GM18909 (cell line): ENCODE measurements around the gene BNC2.
"Not testable (repeated sequence)": the region's sequence is repeated elsewhere in the genome, so short reads cannot be mapped to it uniquely, and the experiment has no call there.

Experiments used
- ATAC-seq: cut with Tn5 transposase; IDR thresholded peaks from one replicate; pipeline ENCODE4 v1.9.1; 2021; ENCODE audit warnings: mild to moderate bottlenecking; ENCODE audit not compliant: unreplicated experiment, poor library complexity

Gene BNC2

DNA sequence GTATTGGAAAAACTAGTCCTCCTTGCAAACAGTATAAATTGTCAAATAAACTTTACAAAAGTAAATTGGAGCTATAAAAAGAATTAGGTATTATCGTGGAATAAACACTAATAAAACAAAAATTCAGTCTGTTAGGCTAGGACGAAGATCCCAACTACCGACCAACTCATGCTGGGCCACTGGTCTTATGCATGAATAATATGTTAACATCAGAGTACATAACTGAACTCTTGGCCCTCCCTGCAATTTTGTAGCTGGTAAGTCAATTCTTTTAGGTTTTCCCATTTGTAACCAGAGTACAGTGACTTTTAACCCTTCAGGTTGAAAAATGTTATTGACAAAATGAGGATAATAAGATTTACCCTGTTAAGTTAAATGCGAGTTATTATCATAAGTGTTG, 428.7 kb downstream of the BNC2 start:
- no peak for ATAC-seq

DNA sequence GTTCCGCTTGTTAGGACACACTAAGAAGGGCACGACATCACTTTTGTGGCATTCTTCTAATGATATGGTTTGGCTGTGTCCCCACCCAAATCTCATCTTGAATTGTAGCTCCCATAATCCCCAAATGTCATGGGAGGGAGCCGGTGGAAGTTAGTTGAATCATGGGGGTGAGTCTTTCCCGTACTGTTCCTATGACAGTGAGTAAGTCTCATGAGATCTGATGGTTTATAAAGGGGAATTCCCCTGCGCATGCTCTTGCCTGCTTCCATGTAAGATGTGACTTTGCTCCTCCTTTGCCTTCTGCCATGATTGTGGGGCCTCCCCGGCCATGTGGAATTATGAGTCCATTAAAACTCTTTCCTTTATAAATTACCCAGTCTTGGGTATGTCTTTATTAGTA, 431.6 kb downstream of the BNC2 start:
- not testable (repeated sequence) for ATAC-seq

DNA sequence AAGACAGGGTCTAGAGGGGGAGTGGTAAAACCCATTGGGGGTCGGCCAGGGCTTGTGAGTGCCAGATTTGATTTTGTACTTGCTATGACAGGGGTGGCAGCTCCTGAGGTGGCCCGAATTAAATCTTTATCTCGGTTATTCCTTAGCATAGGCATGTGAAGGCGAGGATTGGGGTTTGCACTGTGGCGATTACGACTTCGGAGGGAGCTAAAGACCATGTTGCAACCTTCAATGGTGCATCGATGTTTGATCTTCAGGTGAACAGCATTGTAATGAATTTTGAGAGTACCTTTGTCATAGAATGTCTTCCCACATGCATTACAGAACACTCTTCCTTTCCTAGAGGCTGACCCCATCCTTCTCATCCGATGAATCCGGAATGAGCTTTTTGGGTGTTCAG, 433.9 kb downstream of the BNC2 start:
- ATAC-seq: no peak

DNA sequence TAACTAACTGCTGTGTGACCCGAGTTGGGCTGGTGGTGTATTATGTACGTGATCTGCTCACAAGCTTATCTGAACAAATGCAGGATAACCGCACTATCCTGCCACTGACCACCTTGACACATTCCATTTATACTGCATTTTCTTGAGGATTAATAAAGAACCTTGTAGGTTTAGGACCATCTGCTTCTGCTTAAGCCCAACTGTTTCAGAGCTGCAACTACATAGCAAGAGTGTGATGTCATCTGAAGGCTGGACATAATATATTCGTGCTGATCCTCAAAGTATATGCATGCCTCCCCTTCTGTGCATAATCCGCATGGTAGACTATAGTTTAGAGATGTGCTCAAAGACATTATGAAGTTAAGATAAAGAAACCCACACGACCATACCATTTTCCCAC, 435.9 kb downstream of the BNC2 start:
- no peak for ATAC-seq

DNA sequence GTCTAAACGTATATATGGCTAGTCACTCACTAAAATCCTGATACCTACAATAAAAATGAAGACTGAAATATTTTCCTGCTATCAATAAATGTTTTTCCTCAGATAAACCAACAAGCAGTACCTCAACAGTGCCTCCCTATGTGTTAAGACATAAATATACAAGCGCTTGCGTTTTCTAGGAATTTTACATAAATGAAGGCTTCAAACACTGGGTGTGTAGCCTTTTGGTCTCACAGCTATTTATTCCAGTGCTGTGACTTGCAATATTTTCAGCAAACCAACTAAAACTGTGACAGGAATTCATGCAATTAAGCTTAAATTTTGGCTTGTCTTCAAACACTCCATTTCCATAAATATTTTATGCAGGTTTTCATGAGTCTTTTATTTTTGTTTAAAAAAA, 437.0 kb downstream of the BNC2 start:
- ATAC-seq: no peak

DNA sequence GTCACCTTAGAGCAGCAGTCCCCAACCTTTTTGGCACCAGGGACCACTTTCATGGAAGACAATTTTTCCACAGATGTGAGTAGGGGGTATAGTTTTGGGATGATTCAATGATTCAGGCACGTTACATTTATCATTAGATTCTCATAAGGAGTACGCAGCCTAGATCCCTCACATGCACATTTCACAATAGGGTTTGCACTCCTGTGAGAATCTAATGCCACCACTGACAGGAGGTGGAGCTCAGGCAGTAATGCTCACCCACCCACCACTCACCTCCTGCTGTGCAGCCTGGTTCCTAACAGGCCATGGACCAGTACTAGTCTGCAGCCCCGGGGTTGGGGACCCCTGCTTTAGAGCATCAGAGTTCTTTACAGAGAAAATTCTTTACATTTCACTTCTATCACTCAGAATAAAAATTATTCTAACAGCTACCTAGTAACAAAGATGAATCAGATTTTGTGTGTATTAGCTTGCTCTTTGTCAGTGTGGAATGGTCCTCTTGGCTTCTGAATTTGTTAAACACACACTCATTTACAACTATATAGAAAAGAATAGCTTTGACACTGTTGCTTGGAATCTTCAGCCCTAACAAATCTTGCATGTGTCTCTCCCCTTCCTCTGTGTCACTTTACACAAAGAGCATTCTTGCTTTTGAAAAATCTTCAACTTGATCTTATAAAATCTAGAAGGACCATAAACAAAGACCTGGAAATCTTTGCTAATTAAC, 438.6 kb downstream of the BNC2 start:
- ATAC-seq: no peak

DNA sequence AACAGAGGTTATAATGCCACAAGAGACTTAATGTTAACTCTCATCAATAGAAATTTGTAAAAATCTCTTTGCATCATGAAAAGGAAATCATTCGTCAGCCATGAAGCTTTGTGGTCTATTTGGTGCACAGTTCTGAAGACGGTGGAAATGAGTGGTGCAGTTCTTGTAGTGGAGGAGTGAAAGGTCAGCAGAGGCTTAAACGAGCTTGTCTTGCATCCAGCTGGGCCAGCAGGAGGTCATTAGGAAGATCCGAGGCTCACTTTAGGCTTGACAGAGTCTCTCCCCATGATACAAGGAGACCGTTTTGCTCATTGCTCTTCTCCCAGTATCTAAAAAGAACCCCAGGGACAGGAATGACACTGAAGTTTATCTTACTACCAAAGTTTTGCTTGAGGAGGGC, 440.8 kb downstream of the BNC2 start:
- ATAC-seq: no peak

DNA sequence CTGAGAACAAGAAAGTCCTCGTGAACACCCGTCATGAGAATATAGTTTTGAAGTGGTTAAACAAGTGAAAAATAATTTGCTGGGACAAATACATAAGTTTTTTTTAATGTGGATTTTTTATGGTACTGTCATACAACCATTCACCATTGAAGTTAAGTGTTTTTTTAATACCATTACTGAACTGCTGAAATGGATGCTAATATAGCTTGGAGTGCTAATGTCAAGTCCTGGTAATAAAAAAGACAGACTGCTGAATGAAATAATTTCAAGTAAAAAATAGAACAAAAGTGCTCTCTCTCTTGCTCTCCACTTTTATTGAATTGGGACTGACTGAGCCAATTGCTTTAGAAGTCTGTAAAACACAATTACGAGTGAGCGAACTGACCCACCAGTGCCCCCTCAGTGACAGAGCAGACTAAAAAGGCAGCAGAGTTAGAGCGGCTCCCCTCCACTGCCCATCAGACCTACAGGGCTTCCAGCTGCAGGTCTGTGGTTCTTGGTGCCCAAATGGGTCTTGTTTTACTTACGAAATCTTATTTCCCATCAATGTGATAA, 442.5 kb downstream of the BNC2 start:
- ATAC-seq: no peak

DNA sequence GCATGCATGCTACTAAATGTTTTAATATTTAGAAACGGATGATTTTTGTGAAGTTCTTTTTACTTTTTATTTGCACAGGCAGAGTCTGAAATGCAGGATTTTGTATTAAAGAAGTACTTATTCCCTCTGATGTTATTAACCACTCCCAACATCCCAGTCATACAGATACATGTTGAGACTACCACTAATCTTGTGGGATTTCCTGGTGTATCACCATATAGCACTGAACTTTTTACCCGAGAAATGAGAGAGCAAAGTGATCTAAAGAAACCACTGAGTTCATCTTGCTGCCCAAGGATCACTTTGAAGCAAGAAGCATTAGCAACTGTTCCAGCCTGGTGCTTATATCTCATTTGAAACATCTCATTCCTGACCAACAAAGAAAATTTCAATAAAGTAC, 443.8 kb downstream of the BNC2 start:
- no peak for ATAC-seq

DNA sequence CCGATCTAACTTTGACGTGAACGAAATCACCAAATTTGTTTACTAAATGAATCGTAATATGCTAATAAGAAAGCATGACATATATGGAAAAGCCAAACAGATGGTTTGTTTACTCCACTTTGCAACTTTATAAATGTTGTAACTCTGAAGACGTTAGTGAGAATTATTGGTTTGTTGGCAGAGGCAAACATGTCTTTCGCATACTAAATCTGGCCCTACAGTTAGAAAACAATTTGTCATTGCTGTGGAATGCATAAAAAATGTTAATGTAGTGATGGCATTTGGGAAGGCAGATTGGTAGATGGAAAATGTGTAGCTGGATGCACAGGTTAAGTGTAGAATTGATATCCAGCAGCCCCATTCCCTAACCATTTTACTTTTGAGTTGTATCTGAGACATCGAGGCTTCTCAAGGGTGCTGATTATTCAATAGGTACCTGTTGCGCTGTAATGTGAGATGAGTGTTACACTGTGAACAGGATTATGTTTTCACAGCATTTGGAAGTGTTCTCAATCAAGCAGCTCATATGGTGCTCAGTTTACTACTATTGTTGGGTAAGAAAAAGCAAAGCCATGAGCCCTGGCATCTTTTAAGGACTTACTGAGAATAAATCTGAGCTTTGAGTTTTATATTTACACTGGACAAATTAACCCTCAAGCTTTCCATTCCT, 444.8 kb downstream of the BNC2 start:
- no peak for ATAC-seq

DNA sequence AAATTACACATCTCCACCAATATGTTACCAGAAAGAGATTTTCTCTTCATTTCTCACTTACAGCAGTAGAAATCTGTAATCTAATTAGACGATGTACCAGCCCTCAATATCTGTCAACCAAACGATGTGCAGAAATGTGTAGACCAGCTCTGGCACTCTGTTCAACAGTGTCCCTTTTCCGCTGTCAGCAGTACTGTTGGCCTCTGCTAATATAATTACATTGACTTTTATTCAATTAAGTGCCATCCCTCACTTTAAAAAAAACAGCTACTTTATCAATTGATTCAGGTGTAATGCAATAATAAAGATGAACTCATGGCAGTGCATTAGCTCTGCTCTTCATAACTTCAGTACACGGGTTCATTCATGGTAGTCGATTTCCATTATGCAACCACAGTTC, 448.4 kb downstream of the BNC2 start:
- no peak for ATAC-seq

DNA sequence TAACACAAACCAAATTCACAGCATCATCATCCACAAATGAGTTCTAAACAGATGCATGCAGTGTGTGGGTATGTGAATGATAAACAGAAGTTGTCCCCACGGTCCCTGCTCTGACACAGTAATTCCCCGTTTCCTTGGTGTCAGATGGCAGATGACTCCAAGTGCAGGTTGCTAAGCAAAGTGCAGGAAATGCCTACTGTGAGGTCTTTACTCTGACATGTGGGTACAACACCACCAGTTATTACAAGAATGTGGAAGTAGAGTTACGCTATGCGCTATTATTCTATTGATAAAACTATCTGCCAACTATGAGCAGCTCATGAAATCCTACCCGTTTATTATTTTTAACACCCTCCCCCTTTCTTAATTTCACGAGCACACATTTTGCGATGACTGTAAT, 448.9 kb downstream of the BNC2 start:
- ATAC-seq: no peak

DNA sequence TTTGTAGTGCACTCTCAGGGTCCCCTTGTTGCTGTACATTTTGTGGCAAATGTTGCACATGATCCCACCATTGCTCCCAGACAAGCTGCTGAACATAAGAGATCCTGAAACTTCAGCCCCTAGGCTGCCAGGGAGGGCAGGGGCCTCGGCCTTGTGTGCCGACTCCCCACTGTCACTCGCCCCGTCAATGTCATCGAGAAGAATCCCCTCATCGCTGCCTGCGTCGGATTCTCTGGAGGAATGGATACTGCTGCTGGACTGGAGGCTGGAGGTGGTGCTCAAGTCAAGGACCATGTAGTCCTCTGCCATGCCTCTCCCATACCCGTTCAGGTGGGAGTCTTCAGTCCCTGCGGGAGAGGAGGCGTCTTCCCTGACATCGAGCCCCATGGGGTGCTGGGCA, 451.3 kb downstream of the BNC2 start:
- ATAC-seq: no peak

DNA sequence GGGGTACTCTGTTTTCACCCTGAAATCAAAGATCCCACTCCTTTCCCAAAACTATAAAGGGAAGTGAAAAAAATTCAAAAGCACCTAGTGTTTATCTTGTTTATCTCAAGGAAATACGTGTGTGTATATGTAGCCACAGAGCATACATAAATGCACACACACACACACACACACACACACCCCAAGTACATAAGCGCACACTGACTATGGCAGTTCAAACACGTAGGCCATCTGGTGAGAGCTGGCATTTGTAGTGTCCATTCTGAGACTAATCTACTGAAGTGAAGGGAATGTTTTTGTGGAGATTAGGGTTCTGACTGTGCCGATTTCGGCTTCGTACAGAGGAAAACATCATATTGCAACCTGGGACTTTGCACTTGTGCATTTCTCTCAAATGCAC, 451.7 kb downstream of the BNC2 start:
- no peak for ATAC-seq

DNA sequence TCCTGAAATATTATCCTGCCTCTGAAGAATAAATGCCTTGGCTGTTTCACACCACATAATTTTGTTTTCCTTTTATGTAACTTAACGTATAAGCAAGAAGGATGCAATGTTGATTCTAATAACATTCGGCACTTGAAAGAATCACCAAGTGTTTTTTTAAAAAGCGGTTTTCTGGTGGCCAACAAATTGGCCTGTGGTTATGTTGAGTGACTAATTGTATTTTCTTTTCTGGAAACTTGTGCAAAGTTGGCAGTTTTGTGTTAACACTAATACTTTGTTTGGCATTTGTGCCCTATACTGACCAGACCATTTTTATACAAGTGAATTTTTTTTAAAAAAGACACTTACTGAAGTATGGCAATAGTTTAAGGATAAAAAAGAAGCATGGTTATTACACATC, 452.7 kb downstream of the BNC2 start:
- no peak for ATAC-seq

DNA sequence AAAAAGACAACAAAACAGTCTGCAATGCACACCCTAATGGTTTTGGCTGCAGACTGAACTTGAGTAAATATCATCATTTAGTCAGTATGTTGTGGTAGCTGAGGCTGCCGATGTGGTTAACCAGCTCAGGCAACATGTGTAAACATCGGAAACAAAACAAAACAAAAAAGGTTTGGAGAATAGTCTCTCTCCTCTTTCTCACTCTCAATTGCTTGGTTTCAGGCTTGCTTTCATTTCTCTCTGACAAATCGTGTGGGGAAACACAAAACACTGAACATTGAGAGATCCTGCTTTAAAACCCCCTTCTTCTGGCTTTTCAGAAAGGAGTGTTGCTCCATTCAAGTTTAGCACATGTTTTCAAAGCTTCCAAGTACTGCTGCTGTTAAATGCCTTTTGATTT, 453.3 kb downstream of the BNC2 start:
- no peak for ATAC-seq

DNA sequence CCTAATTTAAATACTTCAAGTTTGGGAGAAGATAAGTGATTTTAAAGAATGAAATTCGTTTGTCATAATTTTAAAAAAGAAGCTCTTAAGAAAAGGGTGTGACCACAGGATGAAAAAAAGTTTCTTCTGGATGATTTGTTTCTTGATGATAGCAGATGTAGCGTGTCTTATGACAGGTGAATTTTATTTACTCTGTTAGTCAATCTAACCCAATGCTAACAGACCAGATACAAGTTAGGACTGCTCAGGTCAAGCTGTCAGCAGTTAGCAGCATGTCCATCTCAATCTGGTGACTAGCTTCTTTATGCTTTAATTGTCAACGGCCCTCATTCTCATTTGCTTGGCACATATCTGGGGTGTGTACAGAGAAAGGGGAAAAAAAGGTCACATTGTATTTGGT, 456.0 kb downstream of the BNC2 start:
- ATAC-seq: no peak

DNA sequence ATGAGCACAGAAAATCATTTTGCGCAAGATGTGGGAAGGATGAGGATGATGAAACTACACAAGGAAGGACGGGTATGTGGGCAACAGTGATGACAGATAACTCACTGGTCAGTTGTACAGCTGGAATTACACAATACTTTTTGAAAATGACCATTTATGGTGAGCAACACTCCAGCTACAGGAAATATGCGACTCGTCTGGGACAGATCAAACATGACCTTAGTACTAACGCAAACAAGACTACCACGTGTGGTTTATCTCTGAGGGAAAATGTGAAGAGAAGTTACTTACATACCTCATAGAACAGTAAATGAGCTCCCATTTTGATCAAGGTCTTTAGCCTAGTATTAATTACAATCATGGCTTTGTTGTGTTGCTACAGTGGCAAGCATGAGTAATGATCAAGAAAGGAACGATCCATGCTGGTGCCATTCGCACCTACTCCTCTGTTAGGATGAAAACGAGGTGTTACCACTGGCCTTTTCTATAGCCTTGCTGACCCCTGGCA, 456.9 kb downstream of the BNC2 start:
- ATAC-seq: no peak

DNA sequence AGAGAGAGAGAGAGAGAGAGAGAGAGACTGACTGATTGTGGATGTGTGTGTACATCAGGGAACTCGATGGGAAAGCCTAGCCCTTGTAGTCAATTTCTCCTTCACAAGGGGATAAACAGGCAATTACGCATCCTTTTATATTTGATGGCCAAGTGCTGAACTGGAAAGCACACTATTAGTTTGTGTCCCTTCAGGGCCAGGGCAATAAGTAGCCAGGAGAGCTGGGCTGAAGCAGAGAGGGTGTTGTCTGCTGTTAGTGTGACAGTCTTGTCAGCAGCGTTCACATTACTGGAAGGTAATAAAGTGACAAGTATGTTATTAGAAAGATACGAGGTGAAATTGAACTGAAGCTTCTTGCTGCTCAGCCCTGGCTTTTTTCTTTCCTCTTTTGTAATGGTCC, 457.7 kb downstream of the BNC2 start:
- ATAC-seq: no peak

DNA sequence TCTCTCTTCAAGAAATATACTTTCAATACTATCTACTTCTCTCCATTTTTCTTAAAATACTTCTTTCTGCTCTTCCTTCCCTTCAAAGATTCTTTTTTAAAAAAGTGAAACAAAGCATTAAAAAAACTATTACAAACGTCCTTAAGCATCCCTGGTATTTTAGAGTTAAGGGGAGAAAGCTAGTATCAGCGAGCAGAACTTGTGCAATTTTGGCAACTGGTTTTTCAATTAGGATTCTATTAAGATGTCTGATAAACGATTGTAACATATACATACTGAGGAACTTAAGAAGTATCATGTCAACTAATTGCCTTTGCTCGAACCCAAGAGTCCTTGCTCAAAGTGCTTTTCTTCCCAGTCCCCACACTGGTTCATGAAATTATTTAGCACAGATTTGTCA, 459.2 kb downstream of the BNC2 start:
- ATAC-seq: no peak

DNA sequence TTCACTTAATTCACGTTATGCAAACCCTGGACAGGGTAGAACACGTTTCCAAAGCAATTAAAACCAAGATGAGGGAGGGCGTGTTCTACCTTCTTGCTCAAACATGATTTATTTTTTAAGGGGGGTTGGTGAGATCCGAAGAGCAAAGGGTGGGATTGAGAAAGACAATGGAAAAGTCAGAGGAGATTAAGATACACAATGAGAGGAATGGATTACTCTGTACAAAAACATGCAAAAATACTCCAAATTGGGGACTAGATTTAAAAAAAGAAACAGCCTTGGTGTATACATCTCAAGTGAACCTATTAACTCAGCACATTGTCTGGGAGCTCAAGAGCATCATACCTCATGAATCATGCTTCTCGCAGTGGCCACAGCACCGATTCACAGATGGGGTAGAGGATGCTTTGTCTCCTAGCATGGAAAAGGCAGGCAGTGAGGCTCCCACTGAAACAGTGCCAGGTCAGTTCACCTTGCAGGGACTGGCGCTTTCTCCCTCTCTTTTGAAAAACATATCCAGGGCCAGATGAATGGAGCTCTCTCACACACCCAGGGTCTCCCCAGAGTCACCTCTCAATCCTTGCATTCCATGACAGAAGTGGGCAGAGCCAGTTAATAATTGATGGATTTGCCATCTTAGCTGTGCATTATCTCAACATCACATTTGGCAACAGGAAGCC, 459.7 kb downstream of the BNC2 start:
- ATAC-seq: no peak
